ENCODE measurements around the gene HBD. TPM values are rescaled to one million over a fixed set of nuclear protein-coding genes. Genes with fewer than 3 reads are reported as not detected.

Gene HBD
- total and polyA plus RNA-seq, 2 donors (not counting 1 experiment from before 2014, with no cell fraction given) = not detected

- no peak overlapping the region for H3K9ac ChIP-seq (ENCODE audit: low read length)
- H4K20me1 ChIP-seq (ENCODE audit: control insufficient read depth, insufficient read depth, low read length, poor library complexity, severe bottlenecking) = no peaks in the 10 kb centered on the region
- Mint-ChIP-seq H3K4me1 (no peaks in the 10 kb centered on the region), H3K27me3 (peaks cover 17% of the 10 kb centered on the region), H3K4me3 (no peak overlapping the region), H3K27ac (no peak overlapping the region), H3K9me3 (ENCODE audit: insufficient read depth) (no peaks in the 10 kb centered on the region)
- no peak for TF ChIP-seq CTCF (IDR thresholded peaks at IDR 0.05)
- no peak for TF ChIP-seq EZH2 (IDR thresholded peaks at IDR 0.05; ENCODE audit: borderline replicate concordance, insufficient read depth, low read depth, low read length, poor library complexity, severe bottlenecking)
- no peak overlapping the region for H3K4me3 ChIP-seq (ENCODE audit: control extremely low read depth in 1 of 5, extremely low read depth in 1 of 5, insufficient read depth in 1 of 5, low read depth in 2 of 5, low read length in 4 of 5)
- intact Hi-C loops (cut with micrococcal nuclease) = no loop called here
- no peaks in the 10 kb centered on the region for H3K4me1 ChIP-seq (ENCODE audit: control insufficient read depth in 2 of 2, insufficient read depth in 2 of 2, low read length in 2 of 2)
- H3K79me2 ChIP-seq (ENCODE audit: control insufficient read depth, insufficient read depth, low read length) = no peaks in the 10 kb centered on the region
- no peaks in the 10 kb centered on the region for H3K27me3 ChIP-seq (replicated peaks in 1 of 4; ENCODE audit: control extremely low read depth in 1 of 4, control insufficient read depth in 3 of 4, insufficient read depth in 4 of 4, low read length in 3 of 4)
- H2AFZ ChIP-seq (ENCODE audit: insufficient read depth, low read depth, low read length, poor library complexity, severe bottlenecking) = no peak overlapping the region
- ChIA-PET CTCF (no interaction called here), POLR2A (no interaction called here)
- H3K27ac ChIP-seq (ENCODE audit: low read length in 2 of 2) = no peak overlapping the region
- no peak overlapping the region for H3K4me2 ChIP-seq (replicated peaks; ENCODE audit: low read depth, low read length, poor library complexity, severe bottlenecking)
- no peak for DNase-seq
- no peaks in the 10 kb centered on the region for H3K9me3 ChIP-seq (ENCODE audit: control extremely low read depth in 1 of 3, control insufficient read depth in 2 of 3, insufficient read depth in 1 of 3, low read length in 2 of 3)
- no peak for ATAC-seq (ENCODE audit: low read depth)
- no peaks in the 10 kb centered on the region for H3K36me3 ChIP-seq (replicated peaks in 1 of 2; ENCODE audit: control extremely low read depth in 1 of 2, control insufficient read depth in 1 of 2, extremely low read depth in 1 of 2, insufficient read depth in 2 of 2, low read length in 1 of 2)
- no CpG with 5 or more reads among the region's 2 CpGs for WGBS (ENCODE audit: insufficient coverage)
Observed at GRCh38 chr11:5245155-5245554, 10.9 kb upstream of the HBD start.

GRCh38 chr11:5243816-5244180, 9.5 kb upstream of the HBD start:
- Histone ChIP-seq H3K9me3 (ENCODE audit: control extremely low read depth in 1 of 3, control insufficient read depth in 2 of 3, insufficient read depth in 1 of 3, low read length in 2 of 3) (no peaks in the 10 kb centered on the region), H3K27ac (ENCODE audit: low read length in 2 of 2) (no peak overlapping the region), H3K79me2 (ENCODE audit: control insufficient read depth, insufficient read depth, low read length) (no peaks in the 10 kb centered on the region), H4K20me1 (ENCODE audit: control insufficient read depth, insufficient read depth, low read length, poor library complexity, severe bottlenecking) (no peaks in the 10 kb centered on the region), H2AFZ (ENCODE audit: insufficient read depth, low read depth, low read length, poor library complexity, severe bottlenecking) (no peak overlapping the region), H3K4me2 (replicated peaks; ENCODE audit: low read depth, low read length, poor library complexity, severe bottlenecking) (no peak overlapping the region), H3K9ac (ENCODE audit: low read length) (no peak overlapping the region), H3K4me1 (ENCODE audit: control insufficient read depth in 2 of 2, insufficient read depth in 2 of 2, low read length in 2 of 2) (no peaks in the 10 kb centered on the region), H3K4me3 (ENCODE audit: control extremely low read depth in 1 of 5, extremely low read depth in 1 of 5, insufficient read depth in 1 of 5, low read depth in 2 of 5, low read length in 4 of 5) (no peak overlapping the region), H3K36me3 (replicated peaks in 1 of 2; ENCODE audit: control extremely low read depth in 1 of 2, control insufficient read depth in 1 of 2, extremely low read depth in 1 of 2, insufficient read depth in 2 of 2, low read length in 1 of 2) (no peaks in the 10 kb centered on the region), H3K27me3 (replicated peaks in 1 of 4; ENCODE audit: control extremely low read depth in 1 of 4, control insufficient read depth in 3 of 4, insufficient read depth in 4 of 4, low read length in 3 of 4) (no peaks in the 10 kb centered on the region)
- intact Hi-C loops (cut with micrococcal nuclease) = no loop called here
- H3K27ac Mint-ChIP-seq = no peak overlapping the region
- DNase-seq = no peak
- WGBS (ENCODE audit: insufficient coverage) = 70% methylated on average over 2 of the region's 4 CpGs
- H3K9me3 Mint-ChIP-seq (ENCODE audit: insufficient read depth) = no peaks in the 10 kb centered on the region
- peaks cover 17% of the 10 kb centered on the region for H3K27me3 Mint-ChIP-seq
- TF ChIP-seq CTCF (IDR thresholded peaks at IDR 0.05) (no peak), EZH2 (IDR thresholded peaks at IDR 0.05; ENCODE audit: borderline replicate concordance, insufficient read depth, low read depth, low read length, poor library complexity, severe bottlenecking) (no peak)
- ChIA-PET POLR2A (no interaction called here), CTCF (no interaction called here)
- H3K4me3 Mint-ChIP-seq = no peak overlapping the region
- no peak for ATAC-seq (ENCODE audit: low read depth)
- H3K4me1 Mint-ChIP-seq = no peaks in the 10 kb centered on the region
